ENCODE results near the gene FAM181A. TPM values are rescaled to one million over a fixed set of nuclear protein-coding genes. Genes with fewer than 3 reads are reported as not detected.

The FAM181A gene
- total RNA-seq, 4 donors from 2014 or later, result not detected

- H3K36me3 ChIP-seq, result no peaks in the 10 kb centered on the region
- WGBS, 2 donors (ENCODE audit: low coverage in 1 of 2), result 75 to 100% methylated on average over 1 to 4 of the region's 4 CpGs
- no peak overlapping the region for H3K4me3 ChIP-seq
- in situ Hi-C loops (cut with MboI; ENCODE audit: low pct_ligation_motif_present in 1 of 4, low pct_unique_long_range_greater_than_20kb in 1 of 4, low sequenced_read_pairs in 3 of 4), result no loop called here
- DNase-seq, result no peak
- no peaks in the 10 kb centered on the region for H3K9me3 ChIP-seq
- peak overlapping the region; percentile 76 to 91 (median 85) for H3K27ac ChIP-seq
- H3K4me1 ChIP-seq, result peaks cover 7 to 24% (median 21%) of the 10 kb centered on the region in 4 donors
- intact Hi-C loops (cut with DNase I; ENCODE audit: low total_unique reads), result no loop called here
- no peak for TF ChIP-seq CTCF (IDR thresholded peaks at IDR 0.05)
- no peak for TF ChIP-seq POLR2A (IDR thresholded peaks at IDR 0.05)
- TF ChIP-seq POLR2AphosphoS5 (IDR thresholded peaks at IDR 0.05), result no peak
- no peak for TF ChIP-seq EP300 (IDR thresholded peaks at IDR 0.05; ENCODE audit: low read depth)
- no peaks in the 10 kb centered on the region for H3K27me3 ChIP-seq
Measured at GRCh38 chr14:93978735-93979134, 51.6 kb downstream of the FAM181A start.

Small RNAs within 50 kb of the gene (small RNA-seq; reads per million reads assigned to genes)
- gene MIR4506, result 0 to 0.35 (median 0) reads per million in 4 donors

Other genes with a start within 250 kb of the FAM181A start
- 1 to 10 TPM; 3.0 to 8.2 (median 4.8) TPM for gene PRIMA1, start 138.9 kb upstream of the FAM181A start, total RNA-seq
- gene ASB2, start 49.2 kb downstream of the FAM181A start, total RNA-seq, result 10 to 100 TPM; 22.1 to 35.8 (median 27.9) TPM
- not detected for gene CCDC197, start 70.0 kb downstream of the FAM181A start, total RNA-seq
- 1 to 10 TPM in 2 of 4 donors, not detected in 2; 2.6 to 2.7 TPM for gene OTUB2, start 99.0 kb downstream of the FAM181A start, total RNA-seq
- gene DDX24, start 153.9 kb downstream of the FAM181A start, total RNA-seq, result 100 to 1,000 TPM in 1 of 4 donors, 10 to 100 TPM in 3; 70.2 to 319 (median 87.7) TPM
- gene IFI27L1, start 154.0 kb downstream of the FAM181A start, total RNA-seq, result 10 to 100 TPM in 3 of 4 donors, not detected in 1; 12.3 to 21.3 (median 17.9) TPM
- gene IFI27, start 183.4 kb downstream of the FAM181A start, total RNA-seq, result 1,000 to 10,000 TPM in 1 of 4 donors, 100 to 1,000 TPM in 3; 124 to 1,625 (median 472) TPM
- gene IFI27L2, start 202.3 kb downstream of the FAM181A start, total RNA-seq, result 100 to 1,000 TPM in 1 of 4 donors, 10 to 100 TPM in 2, not detected in 1; 32.8 to 108 (median 74.6) TPM
- not detected for gene PPP4R4, start 247.0 kb downstream of the FAM181A start, total RNA-seq